Liver (tissue), 9 donors: ENCODE results near the gene RUBCN. TPM values are rescaled to one million over a fixed set of nuclear protein-coding genes. Genes with fewer than 3 reads are reported as not detected.
A peak's percentile ranks its signal among the peaks of the same experiment; 100 is the strongest.
"Not testable (repeated sequence)": the region's sequence is repeated elsewhere in the genome, so short reads cannot be mapped to it uniquely, and the experiment has no call there.

Source experiments
- DNase-seq: peaks from one replicate; pipeline ENCODE4 v3.0.0-alpha.2; 2017; ENCODE audit warnings: low spot score
- H3K27ac ChIP-seq, 2 donors: one replicate each; pipeline ENCODE4 v1.7.0; 2013; ENCODE audit warnings: inconsistent platforms in 2 of 2, low read length in 2 of 2, control low read depth in 1 of 2, low read depth in 1 of 2, mild to moderate bottlenecking in 1 of 2
- H3K27me3 ChIP-seq, 4 donors: one replicate each; pipeline versions ENCODE4 v1.6.1 to v1.7.0; 2013; ENCODE audit warnings: low read length in 3 of 4, inconsistent platforms in 1 of 4, mild to moderate bottlenecking in 1 of 4, moderate library complexity in 1 of 4; ENCODE audit not compliant: control insufficient read depth in 4 of 4, insufficient read depth in 4 of 4
- H3K36me3 ChIP-seq, 4 donors: one replicate each; pipeline versions ENCODE4 v1.6.1 to v1.7.0; 2013; ENCODE audit warnings: low read length in 3 of 4, mild to moderate bottlenecking in 3 of 4, low read depth in 1 of 4, moderate library complexity in 1 of 4; ENCODE audit not compliant: control insufficient read depth in 4 of 4, insufficient read depth in 3 of 4
- H3K4me1 ChIP-seq, 4 donors: one replicate each; pipeline versions ENCODE4 v1.6.1 to v1.7.0; 2013; ENCODE audit warnings: low read length in 3 of 4, mild to moderate bottlenecking in 3 of 4, moderate library complexity in 1 of 4; ENCODE audit not compliant: control insufficient read depth in 4 of 4, insufficient read depth in 4 of 4
- H3K4me3 ChIP-seq, 3 donors: one replicate each; pipeline versions ENCODE4 v1.6.1 to v1.7.0; 2013; ENCODE audit warnings: low read length in 3 of 3, control low read depth in 1 of 3, low read depth in 1 of 3, mild to moderate bottlenecking in 1 of 3
- H3K9ac ChIP-seq, 2 donors: one replicate each; pipeline ENCODE4 v1.7.0; 2013; ENCODE audit warnings: low read length in 2 of 2, mild to moderate bottlenecking in 2 of 2, moderate library complexity in 2 of 2, control low read depth in 1 of 2, low read depth in 1 of 2
- H3K9me3 ChIP-seq, 4 donors: one replicate each; pipeline versions ENCODE4 v1.6.1 to v1.7.0; 2013; ENCODE audit warnings: low read length in 3 of 4; ENCODE audit not compliant: control insufficient read depth in 4 of 4
- WGBS: extraction: QIAGEN DNeasy Blood & Tissue Kit; methylation state at CpG from one replicate; pipeline ENCODE4 v1.1.7; 2013; 5-methylcytosine and 5-hydroxymethylcytosine counted together
- polyA plus RNA-seq, 2 donors: library from polyadenylated mRNA; stranded (reverse) in 1 of 2; unstranded in 1 of 2; fragments of 200-250 nt in 1 of 2; fragments of >200 nt in 1 of 2; fragmentation: Nextera tagmentation in 1 of 2; extraction: Ambion mirVana in 1 of 2; gene quantifications; one replicate each; pipeline versions ENCODE4 v1.2.1 to v1.2.3, GENCODE V29; 2013 to 2015
- total RNA-seq, 2 donors: library from RNA; depleted of rRNA; stranded (reverse); fragments of >200 nt; gene quantifications; one replicate each; pipeline ENCODE4 v1.2.3, GENCODE V29; 2014
- donor health status: healthy.
- donor health status: healthy.
- donor health status: healthy.
- donor health status: healthy.
- donor health status: healthy.

RUBCN gene
- total and polyA plus RNA-seq, 4 donors = 4.1 to 7.0 (median 4.7) TPM

- not testable (repeated sequence) for H3K9me3 ChIP-seq, DNase-seq, H3K36me3 ChIP-seq, H3K4me1 ChIP-seq, H3K27me3 ChIP-seq, H3K9ac ChIP-seq
- 2% methylated on average over 16 of the region's 67 CpGs for WGBS
- Histone ChIP-seq H3K4me3 (peak overlapping the region; percentile 14 to 67 (median 38)), H3K27ac (peak overlapping the region; percentile 62 to 71)
Measured at GRCh38 chr3:197627158-197627771, 109.4 kb downstream of the RUBCN start.

- 28% methylated on average over 5 of the region's 18 CpGs for WGBS
- not testable (repeated sequence) for DNase-seq, H3K27me3 ChIP-seq, H3K4me1 ChIP-seq, H3K36me3 ChIP-seq, H3K9ac ChIP-seq, H3K9me3 ChIP-seq, H3K27ac ChIP-seq
- peak overlapping the region in 2 of 3 donors; percentile 28 to 38 for H3K4me3 ChIP-seq
Measured at GRCh38 chr3:197626404-197627157, 110.1 kb downstream of the RUBCN start.

- not testable (repeated sequence) for H3K9me3 ChIP-seq, H3K27me3 ChIP-seq, H3K4me1 ChIP-seq, H3K9ac ChIP-seq, H3K4me3 ChIP-seq, H3K27ac ChIP-seq, DNase-seq
- peaks cover 8 to 36% (median 21%) of the 10 kb centered on the region in 4 donors for H3K36me3 ChIP-seq
- WGBS = 94% methylated on average over 13 of the region's 13 CpGs
Measured at GRCh38 chr3:197621478-197621877, 115.2 kb downstream of the RUBCN start.

Other genes with a start within 250 kb of the RUBCN start
- gene BDH1, start 180.9 kb downstream of the RUBCN start, total RNA-seq = 100 to 1,000 TPM in 1 of 2 donors, 10 to 100 TPM in 1; 49.4 to 140 TPM
- 100 to 1,000 TPM; 213 to 268 TPM for gene BDH1, start 180.9 kb downstream of the RUBCN start, polyA plus RNA-seq
- 10 to 100 TPM; 19.4 to 22.7 TPM for gene FYTTD1, start 13.0 kb upstream of the RUBCN start, total RNA-seq
- gene FYTTD1, start 13.0 kb upstream of the RUBCN start, polyA plus RNA-seq = 10 to 100 TPM; 11.5 to 12.5 TPM
- 10 to 100 TPM; 32.6 to 67.2 TPM for gene LRCH3, start 54.4 kb upstream of the RUBCN start, total RNA-seq
- 1 to 10 TPM; 6.2 to 6.8 TPM for gene LRCH3, start 54.4 kb upstream of the RUBCN start, polyA plus RNA-seq
- gene RPL35A, start 213.3 kb upstream of the RUBCN start, total RNA-seq = 100 to 1,000 TPM; 121 to 254 TPM
- 100 to 1,000 TPM; 286 to 361 TPM for gene RPL35A, start 213.3 kb upstream of the RUBCN start, polyA plus RNA-seq
- 1 to 10 TPM; 2.2 to 3.2 TPM for gene LMLN, start 223.3 kb upstream of the RUBCN start, total RNA-seq
- 1 to 10 TPM in 1 of 2 donors, under 1 TPM in 1; 0.90 to 1.4 TPM for gene LMLN, start 223.3 kb upstream of the RUBCN start, polyA plus RNA-seq